ENCODE results near the gene ECE2.

DNA sequence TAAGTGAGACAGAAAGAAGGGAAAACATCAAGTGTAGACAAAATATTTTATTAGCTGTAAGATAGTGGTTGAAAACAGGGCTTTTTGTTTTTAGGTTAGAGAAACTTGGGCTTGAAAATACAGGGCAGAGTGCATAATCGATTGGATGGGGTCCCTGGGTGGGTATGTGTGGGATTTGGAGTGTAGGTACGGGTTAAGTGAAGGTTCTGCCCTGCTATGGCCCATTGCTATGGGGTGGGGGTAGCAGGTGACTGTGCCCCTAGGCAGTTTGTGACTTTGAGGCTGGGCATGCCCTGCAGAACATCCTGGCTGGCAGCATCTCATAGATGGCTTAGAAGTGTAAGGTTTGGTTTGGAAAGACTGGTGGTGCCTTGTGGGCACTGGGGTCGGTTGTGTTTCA, 57.9 kb downstream of the ECE2 start:
- TF ChIP-seq YY1 (IDR thresholded peaks at IDR 0.05; ENCODE audit: insufficient read depth, insufficient read length) (no peak), ZNF274 (IDR thresholded peaks at IDR 0.05; ENCODE audit: low read depth, low read length) (no peak)

Measured in NT2/D1 (cell line).